T-helper 2 cell treated with Interferon-gamma antibody and Interleukin-4, amounts not matched to agents 5 μg/mL and 100 μg/mL, for 36 hours (primary cell): ENCODE measurements around the gene PIM3.

Experiments
- DNase-seq: peaks from one replicate; pipeline ENCODE4 v3.0.0; 2021; ENCODE audit warnings: low spot score
- H3K27ac Mint-ChIP-seq: one replicate; pipeline ENCODE4 v1.8.0; 2021; ENCODE audit warnings: mild to moderate bottlenecking, mixed read lengths
- H3K27me3 Mint-ChIP-seq: one replicate; pipeline ENCODE4 v1.8.0; 2021; ENCODE audit warnings: low read depth, mixed read lengths
- H3K36me3 Mint-ChIP-seq: one replicate; pipeline ENCODE4 v1.8.0; 2021; ENCODE audit warnings: low read depth, mixed read lengths
- H3K4me1 Mint-ChIP-seq: one replicate; pipeline ENCODE4 v1.8.0; 2021; ENCODE audit warnings: low read depth, mixed read lengths
- H3K4me3 Mint-ChIP-seq: one replicate; pipeline ENCODE4 v1.8.0; 2022; ENCODE audit warnings: mild to moderate bottlenecking, moderate library complexity, mixed read lengths
- H3K9me3 Mint-ChIP-seq: one replicate; pipeline ENCODE4 v1.8.0; 2021; ENCODE audit warnings: mixed read lengths

The PIM3 gene

DNA sequence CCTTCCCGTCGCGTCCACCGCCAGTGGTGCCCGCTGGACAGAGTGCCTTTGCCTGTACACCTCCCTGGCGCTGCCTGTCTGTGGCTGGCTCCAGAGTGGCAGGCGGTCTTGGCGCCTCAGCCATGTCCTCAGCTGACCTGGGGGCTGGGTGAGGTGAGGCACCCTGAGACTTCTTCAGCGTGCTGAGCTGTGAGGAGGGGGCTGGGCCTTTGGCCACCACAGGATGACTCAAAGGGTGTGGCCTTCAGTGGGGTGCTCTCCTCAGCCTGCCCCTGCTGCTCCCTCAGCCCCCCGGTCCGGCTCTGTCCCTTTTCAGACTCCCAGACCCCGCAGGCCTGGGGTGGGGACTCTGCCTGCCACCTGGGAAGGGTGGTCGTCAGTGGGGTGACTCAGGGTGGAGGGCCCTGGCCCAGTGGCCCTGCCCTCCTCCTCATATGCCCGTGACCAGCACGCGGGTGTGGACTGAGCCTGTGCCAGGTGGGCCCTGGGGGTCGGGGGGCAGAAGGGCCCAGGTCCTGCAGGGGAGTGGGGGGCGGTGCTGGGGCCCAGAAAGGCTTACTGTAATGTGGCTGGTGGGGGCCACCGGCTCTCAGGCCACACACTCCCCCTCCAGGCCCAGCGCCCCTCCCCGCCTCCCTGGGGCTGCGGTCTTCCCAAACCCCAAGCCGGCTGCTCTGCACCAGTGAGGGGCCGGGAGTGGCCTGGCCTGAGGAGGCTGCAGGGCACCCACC, 26.2 kb upstream of the PIM3 start:
- Mint-ChIP-seq H3K27me3 (no peaks in the 10 kb centered on the region), H3K4me1 (peaks cover 17% of the 10 kb centered on the region), H3K9me3 (no peaks in the 10 kb centered on the region), H3K36me3 (peaks cover 2% of the 10 kb centered on the region), H3K27ac (peak overlapping the region; percentile 55), H3K4me3 (peak overlapping the region; percentile 59)
- DNase-seq: peak; percentile 45

DNA sequence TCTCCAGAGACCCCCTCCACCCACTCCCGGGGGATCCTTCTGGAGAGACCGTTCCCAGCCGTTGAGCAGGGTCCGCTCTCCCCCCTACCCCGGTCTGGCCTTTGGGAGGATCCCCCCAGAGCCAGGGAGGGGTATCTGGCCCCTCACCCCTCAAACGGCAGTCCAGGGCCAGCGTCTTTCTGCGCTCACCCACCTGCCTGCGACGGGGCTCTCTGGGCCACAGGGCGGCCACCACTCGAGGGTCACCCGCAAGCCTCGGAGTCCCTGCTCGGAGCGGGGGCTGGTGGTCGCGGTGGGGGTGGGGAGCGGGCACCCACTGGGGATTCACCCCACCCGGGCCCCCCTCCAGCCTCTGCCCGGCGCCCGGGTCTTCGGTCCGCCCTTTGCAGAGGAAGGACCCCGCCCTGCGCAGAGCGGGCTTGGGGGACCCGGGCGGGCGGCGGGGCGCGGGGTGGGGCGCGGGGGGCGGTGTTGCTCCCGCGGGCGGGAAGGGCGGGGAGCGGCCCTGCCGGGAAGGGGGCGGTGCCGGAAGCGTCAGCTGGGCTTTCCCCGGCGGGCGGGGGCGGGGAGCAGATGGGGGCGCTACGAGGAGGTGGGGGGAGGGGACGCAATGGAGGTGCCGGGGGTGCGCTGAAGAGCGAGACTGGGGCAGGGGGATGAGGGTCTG, 25.5 kb upstream of the PIM3 start:
- Mint-ChIP-seq H3K27me3 (no peaks in the 10 kb centered on the region), H3K9me3 (no peaks in the 10 kb centered on the region), H3K36me3 (peaks cover 2% of the 10 kb centered on the region), H3K27ac (peak overlapping the region; percentile 73), H3K4me3 (peak overlapping the region; percentile 61), H3K4me1 (peaks cover 17% of the 10 kb centered on the region)
- peak; percentile 83 for DNase-seq

DNA sequence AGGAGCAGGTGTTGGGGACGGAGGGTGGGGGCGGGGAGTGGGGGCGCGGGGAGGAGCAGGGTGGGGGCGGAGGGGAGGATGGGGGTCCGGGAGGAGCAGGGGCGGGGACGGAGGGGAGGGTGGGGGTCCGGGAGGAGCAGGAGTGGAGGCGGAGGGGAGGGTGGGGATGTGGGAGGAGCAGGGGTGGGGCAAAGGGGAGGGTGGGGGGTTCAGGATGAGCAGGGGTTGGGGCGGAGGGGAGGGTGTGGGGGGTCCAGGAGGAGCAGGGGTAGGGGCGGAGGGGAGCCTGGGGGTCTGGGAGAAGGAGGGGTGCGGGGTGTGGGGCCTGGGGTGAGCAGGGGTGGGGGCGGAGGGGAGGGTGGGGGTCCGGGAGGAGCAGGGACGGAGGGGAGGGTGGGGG, 25.0 kb upstream of the PIM3 start:
- Mint-ChIP-seq H3K27ac (peak overlapping the region; percentile 78), H3K4me1 (peaks cover 17% of the 10 kb centered on the region), H3K36me3 (peaks cover 2% of the 10 kb centered on the region), H3K9me3 (no peaks in the 10 kb centered on the region), H3K27me3 (no peaks in the 10 kb centered on the region), H3K4me3 (peak overlapping the region; percentile 36)
- no peak for DNase-seq

DNA sequence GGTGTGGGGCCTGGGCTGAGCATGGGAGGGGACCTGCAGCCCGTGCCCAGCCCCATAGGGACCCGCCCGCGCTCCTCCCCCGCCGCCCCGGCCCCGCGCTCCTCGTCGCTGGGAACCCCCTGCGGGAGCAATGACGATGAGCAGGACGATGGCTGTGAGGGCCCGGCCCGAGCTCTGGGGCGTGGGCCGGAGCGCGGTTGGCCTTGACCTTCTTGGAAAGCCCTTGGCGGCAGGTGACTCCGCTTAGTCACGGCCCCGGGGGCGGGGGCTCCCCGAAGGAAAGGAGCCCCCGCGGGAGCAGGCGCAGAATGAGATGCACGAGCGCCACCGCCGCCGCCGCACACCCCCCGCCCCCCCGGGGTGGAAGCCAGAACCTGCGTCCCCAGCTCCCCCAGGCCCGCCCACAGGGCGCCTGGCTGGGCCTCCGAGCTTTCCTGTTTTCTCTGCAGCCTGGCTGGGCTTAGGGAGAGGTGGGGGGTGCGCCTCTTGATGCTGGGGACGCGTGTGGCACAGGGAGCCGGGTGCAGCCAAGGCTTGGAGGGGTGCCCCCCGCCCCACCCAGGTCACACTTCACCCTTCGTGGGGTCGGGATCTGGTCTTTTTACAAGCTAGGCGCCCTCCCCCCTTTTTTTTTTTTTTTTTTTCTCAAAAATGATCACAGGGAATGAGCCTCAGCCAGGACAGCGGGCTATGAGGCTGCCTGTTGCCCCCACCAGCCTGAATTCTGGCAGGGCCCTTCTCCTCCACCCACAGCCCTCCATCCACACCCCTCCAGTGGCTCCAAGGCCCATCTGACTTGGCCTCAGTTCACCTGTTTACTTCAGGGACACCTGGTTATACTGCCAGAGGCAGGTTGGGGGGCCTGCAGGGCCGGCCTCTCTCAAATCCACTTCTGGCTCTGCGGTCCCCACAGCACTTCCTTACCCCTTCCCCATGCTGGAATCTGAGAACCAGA, 24.3 kb upstream of the PIM3 start:
- H3K4me3 Mint-ChIP-seq: peak overlapping the region; percentile 76
- H3K27me3 Mint-ChIP-seq: no peaks in the 10 kb centered on the region
- H3K36me3 Mint-ChIP-seq: peaks cover 2% of the 10 kb centered on the region
- DNase-seq: peak; percentile 99
- H3K9me3 Mint-ChIP-seq: no peaks in the 10 kb centered on the region
- H3K27ac Mint-ChIP-seq: peak overlapping the region; percentile 88
- H3K4me1 Mint-ChIP-seq: peaks cover 11% of the 10 kb centered on the region

DNA sequence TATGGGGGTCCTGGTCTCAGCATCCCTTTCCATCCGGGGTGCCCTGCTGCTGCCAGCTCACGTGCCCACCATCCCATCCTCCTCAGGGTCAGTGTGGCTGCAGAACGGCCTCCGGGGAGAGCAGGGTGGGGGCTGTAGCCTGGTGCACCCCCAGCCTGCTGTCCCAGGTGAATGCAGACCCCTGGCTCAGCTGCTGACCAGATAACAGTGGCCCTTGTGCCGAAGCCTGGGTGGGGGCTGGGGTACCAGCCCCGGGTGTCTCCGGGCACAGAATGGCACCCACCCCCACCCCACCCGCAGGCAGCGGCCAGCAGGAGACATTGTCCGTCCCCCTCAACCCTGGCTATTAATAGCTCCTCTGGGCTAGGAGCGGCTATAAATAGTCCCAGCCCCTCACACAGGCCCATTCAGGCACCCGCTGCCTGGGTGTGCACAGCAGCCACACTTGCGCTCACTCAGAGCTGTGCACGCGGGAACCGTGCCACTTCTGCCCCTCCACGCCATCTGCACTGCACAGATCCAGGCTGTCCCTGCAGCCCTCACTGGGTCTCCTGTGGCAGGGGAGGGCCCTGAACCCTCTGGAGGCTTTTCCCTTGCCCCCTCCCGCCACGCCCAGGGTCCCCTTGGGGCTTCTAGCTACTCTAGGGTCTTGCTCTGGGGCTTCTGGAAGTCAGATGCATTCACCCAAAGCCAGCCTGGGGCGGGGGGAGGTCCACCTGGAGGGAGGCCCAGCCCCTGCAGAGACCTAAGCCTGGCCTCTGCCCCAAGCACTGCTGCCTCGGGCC, 23.4 kb upstream of the PIM3 start:
- Mint-ChIP-seq H3K36me3 (peaks cover 2% of the 10 kb centered on the region), H3K27ac (peak overlapping the region; percentile 88), H3K27me3 (no peaks in the 10 kb centered on the region), H3K9me3 (no peaks in the 10 kb centered on the region), H3K4me3 (peak overlapping the region; percentile 76), H3K4me1 (peaks cover 10% of the 10 kb centered on the region)
- DNase-seq: no peak

DNA sequence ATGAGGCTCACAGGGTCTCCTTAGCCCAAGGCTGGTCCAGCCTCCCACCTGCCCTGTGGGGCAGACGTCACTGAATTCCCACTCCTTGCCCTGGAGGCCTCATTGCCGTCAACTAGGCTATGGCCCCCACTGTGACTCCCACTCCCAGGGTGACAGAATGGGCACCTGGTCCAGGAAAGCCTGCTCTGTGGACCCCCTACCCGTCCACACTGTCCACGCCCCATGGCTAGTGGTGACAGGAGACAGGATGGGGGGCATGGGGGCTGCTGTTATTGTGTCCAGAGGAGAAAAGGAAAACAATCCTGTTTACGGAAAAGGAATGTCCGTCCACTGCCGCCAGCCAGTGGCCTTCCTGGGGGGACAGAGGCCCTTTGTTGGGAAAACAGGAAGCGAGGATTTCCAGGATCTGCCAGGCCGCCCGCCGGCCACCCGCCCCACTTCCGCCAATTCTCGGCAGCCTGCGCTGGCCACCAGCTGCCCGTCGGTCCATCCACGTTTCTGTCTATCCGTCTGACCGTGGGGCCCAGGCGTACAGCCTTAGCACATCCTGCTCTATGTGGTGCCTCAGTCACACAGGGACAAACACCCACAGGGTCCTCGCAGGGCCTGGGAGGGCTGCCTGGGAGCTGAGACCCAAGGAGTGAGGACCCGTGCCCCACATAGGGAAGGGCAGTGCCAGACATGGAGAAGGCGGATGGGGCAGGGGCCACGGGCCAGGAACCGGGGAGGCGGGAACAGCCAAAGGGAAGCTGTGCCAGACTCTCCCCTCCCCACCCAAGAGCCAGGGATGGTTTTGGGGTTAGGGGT, 22.6 kb upstream of the PIM3 start:
- Mint-ChIP-seq H3K4me1 (peaks cover 8% of the 10 kb centered on the region), H3K36me3 (peaks cover 2% of the 10 kb centered on the region), H3K4me3 (no peak overlapping the region), H3K27ac (no peak overlapping the region), H3K9me3 (no peaks in the 10 kb centered on the region), H3K27me3 (no peaks in the 10 kb centered on the region)
- no peak for DNase-seq

DNA sequence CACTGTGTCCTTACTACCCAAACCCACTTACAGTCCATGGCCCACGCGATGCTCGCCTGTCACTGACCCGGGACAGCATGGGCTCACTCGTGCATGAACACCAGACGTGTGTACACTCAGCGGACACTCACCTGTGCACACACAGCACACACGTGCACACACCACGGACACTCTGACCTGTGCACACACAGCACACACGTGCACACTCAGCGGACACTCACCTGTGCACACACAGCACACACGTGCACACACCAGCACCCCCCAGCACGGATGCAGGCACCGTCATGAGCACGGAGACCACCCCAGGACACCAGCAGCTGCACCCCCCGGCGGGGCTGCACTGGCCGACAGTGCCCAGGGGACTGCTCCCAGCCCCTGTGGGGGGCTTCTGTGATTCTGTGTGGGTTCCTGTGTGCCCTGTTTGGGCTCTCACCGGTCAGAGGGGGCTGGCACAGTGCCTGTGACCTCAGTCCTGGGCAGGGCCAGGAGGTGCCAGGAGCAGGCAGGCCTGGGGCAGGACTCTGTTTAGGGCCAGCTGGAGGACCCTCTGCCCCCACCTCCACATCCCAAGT, 21.9 kb upstream of the PIM3 start:
- Mint-ChIP-seq H3K9me3 (no peaks in the 10 kb centered on the region), H3K4me3 (no peak overlapping the region), H3K36me3 (no peaks in the 10 kb centered on the region), H3K27ac (no peak overlapping the region), H3K4me1 (peaks cover 4% of the 10 kb centered on the region), H3K27me3 (no peaks in the 10 kb centered on the region)
- no peak for DNase-seq

DNA sequence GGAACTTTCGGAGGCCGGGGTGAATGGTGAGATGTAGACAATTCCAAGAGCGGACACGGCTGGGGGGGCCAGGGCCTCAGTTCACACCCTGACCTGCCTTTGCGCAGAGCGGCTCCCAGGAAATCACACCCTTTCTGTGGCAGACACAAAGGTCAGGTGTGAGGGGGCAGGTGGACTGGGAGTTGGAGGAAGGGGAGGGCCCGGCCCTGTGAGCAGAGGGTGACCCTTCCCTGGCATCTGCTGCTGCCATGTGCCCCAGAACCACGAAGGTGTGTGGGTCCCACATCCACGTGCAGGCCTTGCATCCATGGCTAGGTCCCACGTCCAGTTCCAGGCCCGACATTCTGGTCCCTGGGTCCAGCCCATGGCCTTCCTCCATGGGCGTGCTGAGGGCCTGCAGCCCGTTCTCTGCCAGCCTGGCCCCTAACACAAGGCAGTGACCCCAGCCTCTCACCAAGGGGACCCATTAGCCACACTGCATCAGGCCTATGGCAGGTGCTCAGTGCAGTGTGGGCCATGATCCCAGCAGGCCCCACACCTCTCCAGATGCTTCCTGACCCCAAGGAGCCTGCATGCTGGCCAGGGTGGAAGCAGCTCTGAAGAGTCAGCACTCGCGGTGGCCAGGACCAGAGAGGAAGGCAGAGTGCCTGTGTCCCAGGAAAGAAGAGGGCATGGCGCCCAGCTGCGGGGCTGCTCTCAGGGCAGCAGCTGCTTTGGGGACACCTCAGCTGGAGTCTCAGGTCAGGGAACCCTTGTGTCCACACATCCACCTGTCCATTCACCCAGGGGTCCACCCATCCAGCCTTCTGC, 18.9 kb upstream of the PIM3 start:
- Mint-ChIP-seq H3K27ac (no peak overlapping the region), H3K36me3 (no peaks in the 10 kb centered on the region), H3K27me3 (no peaks in the 10 kb centered on the region), H3K4me1 (peaks cover 6% of the 10 kb centered on the region), H3K4me3 (no peak overlapping the region), H3K9me3 (peaks cover 4% of the 10 kb centered on the region)
- no peak for DNase-seq

DNA sequence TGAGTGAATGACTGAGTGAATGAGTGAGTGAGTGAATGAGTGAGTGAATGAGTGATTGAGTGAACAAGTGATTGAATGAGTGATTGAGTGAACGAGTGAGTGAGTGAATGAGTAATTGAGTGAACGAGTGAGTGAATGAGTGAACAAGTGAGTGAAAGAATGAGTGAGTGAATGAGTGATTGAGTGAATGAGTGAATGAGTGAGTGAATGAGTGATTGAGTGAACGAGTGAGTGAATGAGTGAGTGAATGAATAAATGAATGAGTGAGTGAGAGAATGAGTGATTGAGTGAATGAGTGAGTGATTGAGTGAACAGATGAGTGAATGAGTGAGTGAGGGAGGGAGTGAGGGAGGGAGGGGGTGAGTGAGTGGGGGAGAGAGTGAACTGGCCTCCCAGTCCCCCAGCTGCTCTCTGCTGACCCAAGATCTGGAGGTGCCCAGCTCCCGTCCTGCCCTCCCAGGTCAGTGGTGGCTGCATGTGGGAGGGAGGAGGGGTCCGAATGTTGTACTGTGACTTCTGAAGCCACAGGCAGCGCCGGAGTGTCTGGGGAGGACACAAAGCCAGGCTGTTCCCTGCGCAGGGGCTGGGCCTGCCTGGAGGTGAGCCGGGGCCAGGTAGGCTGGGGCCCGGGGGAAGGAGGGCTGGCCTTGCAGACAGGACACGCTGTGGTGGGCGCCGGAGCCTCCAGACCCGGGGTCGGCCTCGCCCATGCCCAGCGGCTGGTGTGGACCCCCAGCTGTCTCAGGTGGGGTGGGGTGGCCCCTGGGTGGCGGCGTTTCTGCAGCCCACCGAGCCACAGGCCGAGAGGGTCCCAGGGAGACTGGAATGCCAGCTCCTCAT, 17.8 kb upstream of the PIM3 start:
- Mint-ChIP-seq H3K27me3 (no peaks in the 10 kb centered on the region), H3K4me1 (peaks cover 4% of the 10 kb centered on the region), H3K36me3 (no peaks in the 10 kb centered on the region)

DNA sequence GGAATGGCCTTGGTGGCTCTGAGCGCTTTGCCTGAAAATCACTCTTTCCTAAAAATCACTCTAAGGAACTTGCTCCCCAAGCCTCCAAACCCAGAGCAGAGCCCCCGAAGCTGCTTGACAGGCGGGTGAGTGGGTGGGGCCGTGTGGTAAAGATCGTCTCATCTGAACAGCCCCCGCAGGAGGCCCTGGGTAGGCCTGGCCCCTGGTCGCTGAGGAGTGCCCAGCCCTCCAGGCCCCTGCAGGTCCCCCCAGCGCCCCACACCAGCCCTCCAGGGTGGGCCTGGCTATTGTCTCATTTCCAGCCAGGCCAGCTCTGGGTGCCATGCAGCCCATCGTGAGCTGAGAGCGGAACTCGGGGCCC, 17.2 kb upstream of the PIM3 start:
- H3K4me1 Mint-ChIP-seq: peaks cover 4% of the 10 kb centered on the region
- H3K9me3 Mint-ChIP-seq: peaks cover 4% of the 10 kb centered on the region
- no peaks in the 10 kb centered on the region for H3K36me3 Mint-ChIP-seq
- H3K4me3 Mint-ChIP-seq: no peak overlapping the region
- H3K27ac Mint-ChIP-seq: no peak overlapping the region
- DNase-seq: no peak
- H3K27me3 Mint-ChIP-seq: no peaks in the 10 kb centered on the region

More for the DNA sequence above, 17.8 kb upstream of the PIM3 start:
- H3K27ac Mint-ChIP-seq: no peak overlapping the region
- H3K9me3 Mint-ChIP-seq: peaks cover 4% of the 10 kb centered on the region
- H3K4me3 Mint-ChIP-seq: no peak overlapping the region
- DNase-seq: no peak

DNA sequence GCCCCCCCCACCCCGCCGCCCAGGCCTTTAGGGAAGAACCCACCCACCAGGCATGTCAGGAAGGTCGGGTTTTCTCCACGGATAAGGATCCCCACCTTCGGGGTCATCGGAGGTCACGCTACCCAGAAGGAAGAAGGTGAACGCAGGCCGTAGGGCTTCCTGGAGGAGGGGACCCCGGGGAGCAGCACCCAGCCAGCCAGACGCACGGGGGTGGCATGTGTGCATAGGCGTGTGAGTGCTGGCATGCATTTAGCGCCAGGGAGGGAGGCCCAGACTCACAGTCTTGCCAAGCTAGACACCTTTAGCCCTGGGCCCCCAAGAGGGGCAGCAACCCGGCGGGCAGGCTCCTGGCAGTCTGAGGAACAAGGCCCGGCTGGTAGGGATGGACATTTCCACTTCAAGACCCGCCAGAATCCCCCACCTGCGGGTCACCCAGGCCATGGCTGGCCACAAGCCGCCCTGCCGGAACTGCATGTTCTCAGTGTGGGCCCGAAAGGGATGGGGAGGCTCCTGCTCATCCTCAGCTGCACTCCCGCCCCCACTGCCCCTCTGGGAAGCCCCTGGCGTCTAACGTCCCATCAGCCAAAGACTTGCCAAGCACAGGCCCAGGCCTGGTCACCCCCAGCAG, 16.7 kb upstream of the PIM3 start:
- Mint-ChIP-seq H3K27me3 (no peaks in the 10 kb centered on the region), H3K9me3 (peaks cover 4% of the 10 kb centered on the region), H3K4me1 (peaks cover 4% of the 10 kb centered on the region), H3K27ac (peak overlapping the region; percentile 36), H3K36me3 (no peaks in the 10 kb centered on the region), H3K4me3 (no peak overlapping the region)
- DNase-seq: no peak
